Esophagus muscularis mucosa (tissue), 4 donors: Measurements from ENCODE around the gene USP34. TPM values are rescaled to one million over a fixed set of nuclear protein-coding genes. Genes with fewer than 3 reads are reported as not detected.

Experiments used
- DNase-seq: peaks from one replicate; pipeline ENCODE4 v3.0.0-alpha.2; 2017; ENCODE audit errors: extremely low spot score
- H3K27ac ChIP-seq, 4 donors: fragments of 200-600 bp; sonication (generic); replicated peaks in 1 of 4; 1 replicate in 3 of 4; 2 replicates in 1 of 4; pipeline ENCODE4 v1.5.1; 2016 to 2019; ENCODE audit warnings: mild to moderate bottlenecking in 1 of 4
- H3K27me3 ChIP-seq, 4 donors: fragments of 200-600 bp; sonication (generic); one replicate each; pipeline versions ENCODE4 v1.5.1 to v1.6.0; 2016 to 2019
- H3K36me3 ChIP-seq, 4 donors: fragments of 200-600 bp; sonication (generic); one replicate each; pipeline ENCODE4 v1.5.1; 2016 to 2019
- H3K4me1 ChIP-seq, 4 donors: fragments of 200-600 bp; sonication (generic); one replicate each; pipeline ENCODE4 v1.5.1; 2016 to 2019
- H3K4me3 ChIP-seq, 4 donors: fragments of 200-600 bp; sonication (generic); 1 replicate in 2 of 4; 2 replicates in 2 of 4; pipeline ENCODE4 v1.5.1; 2016 to 2019; ENCODE audit warnings: mild to moderate bottlenecking in 4 of 4, moderate library complexity in 1 of 4
- H3K9me3 ChIP-seq, 4 donors: fragments of 200-600 bp; sonication (generic); 1 replicate in 3 of 4; 2 replicates in 1 of 4; pipeline ENCODE4 v1.5.1; 2016 to 2019
- EP300 ChIP-seq: sonication (generic); formaldehyde crosslinking; IDR thresholded peaks from one replicate; pipeline ENCODE4 v1.6.1; 2017; ENCODE audit warnings: antibody characterized with exemption
- POLR2A ChIP-seq: fragments of 450-650 bp; IDR thresholded peaks from one replicate; pipeline ENCODE4 v1.6.1; 2017; ENCODE audit warnings: antibody characterized with exemption, moderate library complexity, mild to moderate bottlenecking, low read depth
- POLR2AphosphoS5 ChIP-seq, 2 donors: sonication (generic); formaldehyde crosslinking; IDR thresholded peaks; one replicate each; pipeline ENCODE4 v1.6.1; 2017; ENCODE audit warnings: antibody characterized with exemption in 2 of 2
- WGBS: methylation state at CpG from one replicate; pipeline ENCODE4 v1.1.5; 2018; 5-methylcytosine and 5-hydroxymethylcytosine counted together
- intact Hi-C: fragments of 100-400 bp; cut with DNase I; formaldehyde crosslinking; loops from one replicate; pipeline ENCODE4 v1.15.1; 2023
- total RNA-seq, 4 donors: library from RNA; depleted of rRNA; stranded (reverse); fragments of >200 nt; gene quantifications; one replicate each; pipeline versions ENCODE4 v1.1.0 to v1.2.1, GENCODE V29; 2016
- TF ChIP-seq, protein P1 (sequence below), 3 experiments: fragments of 200-600 bp in 2 of 3; fragments of 450-650 bp in 1 of 3; sonication (generic) in 2 of 3; IDR thresholded peaks; one replicate each; pipeline ENCODE4 v1.5.1; 2017 to 2019; ENCODE audit warnings: antibody characterized with exemption in 3 of 3, mild to moderate bottlenecking in 2 of 3, moderate library complexity in 1 of 3

The USP34 gene
- total RNA-seq, 4 donors from 2014 or later, result 124 to 137 (median 129) TPM

- intact Hi-C loops, result no loop called here
- WGBS, result 92% methylated on average over 1 of the region's 1 CpG
- Histone ChIP-seq H3K9me3 (no peaks in the 10 kb centered on the region), H3K4me3 (no peak overlapping the region), H3K36me3 (peaks cover 18 to 78% (median 34%) of the 10 kb centered on the region in 4 donors), H3K27ac (no peak overlapping the region), H3K27me3 (no peaks in the 10 kb centered on the region), H3K4me1 (no peaks in the 10 kb centered on the region)
- TF ChIP-seq EP300 (no peak), POLR2A (no peak), POLR2AphosphoS5 (IDR thresholded peaks at IDR 0.05) (no peak)
- TF ChIP-seq, protein P1, sequence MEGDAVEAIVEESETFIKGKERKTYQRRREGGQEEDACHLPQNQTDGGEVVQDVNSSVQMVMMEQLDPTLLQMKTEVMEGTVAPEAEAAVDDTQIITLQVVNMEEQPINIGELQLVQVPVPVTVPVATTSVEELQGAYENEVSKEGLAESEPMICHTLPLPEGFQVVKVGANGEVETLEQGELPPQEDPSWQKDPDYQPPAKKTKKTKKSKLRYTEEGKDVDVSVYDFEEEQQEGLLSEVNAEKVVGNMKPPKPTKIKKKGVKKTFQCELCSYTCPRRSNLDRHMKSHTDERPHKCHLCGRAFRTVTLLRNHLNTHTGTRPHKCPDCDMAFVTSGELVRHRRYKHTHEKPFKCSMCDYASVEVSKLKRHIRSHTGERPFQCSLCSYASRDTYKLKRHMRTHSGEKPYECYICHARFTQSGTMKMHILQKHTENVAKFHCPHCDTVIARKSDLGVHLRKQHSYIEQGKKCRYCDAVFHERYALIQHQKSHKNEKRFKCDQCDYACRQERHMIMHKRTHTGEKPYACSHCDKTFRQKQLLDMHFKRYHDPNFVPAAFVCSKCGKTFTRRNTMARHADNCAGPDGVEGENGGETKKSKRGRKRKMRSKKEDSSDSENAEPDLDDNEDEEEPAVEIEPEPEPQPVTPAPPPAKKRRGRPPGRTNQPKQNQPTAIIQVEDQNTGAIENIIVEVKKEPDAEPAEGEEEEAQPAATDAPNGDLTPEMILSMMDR (IDR thresholded peaks at IDR 0.05), result no peak
- no peak for DNase-seq
These were observed 187.3 kb downstream of the USP34 start for GRCh38 chr2:61283443-61284160.

GRCh38 chr2:61282104-61282590 is 188.7 kb downstream of the USP34 start:
- no peaks in the 10 kb centered on the region for H3K4me1 ChIP-seq
- TF ChIP-seq EP300, result no peak
- no peak for TF ChIP-seq POLR2A
- no peak for TF ChIP-seq POLR2AphosphoS5 (IDR thresholded peaks at IDR 0.05)
- TF ChIP-seq, protein P1 (IDR thresholded peaks at IDR 0.05), result no peak
- 97% methylated on average over 6 of the region's 6 CpGs for WGBS

GRCh38 chr2:61281321-61281720 is 189.6 kb downstream of the USP34 start:
- Histone ChIP-seq H3K27ac (no peak overlapping the region), H3K27me3 (no peaks in the 10 kb centered on the region), H3K9me3 (no peaks in the 10 kb centered on the region), H3K4me1 (no peaks in the 10 kb centered on the region), H3K4me3 (no peak overlapping the region), H3K36me3 (peaks cover 14 to 77% (median 45%) of the 10 kb centered on the region in 4 donors)
- intact Hi-C loops, result no loop called here
- TF ChIP-seq EP300, result no peak
- no peak for TF ChIP-seq POLR2AphosphoS5 (IDR thresholded peaks at IDR 0.05)
- TF ChIP-seq, protein P1 (IDR thresholded peaks at IDR 0.05), result no peak
- TF ChIP-seq POLR2A, result no peak
- DNase-seq, result no peak
- WGBS, result 86% methylated on average over 3 of the region's 3 CpGs

More at GRCh38 chr2:61282104-61282590, 188.7 kb downstream of the USP34 start:
- H3K27me3 ChIP-seq, result no peaks in the 10 kb centered on the region
- no peak for DNase-seq
- H3K27ac ChIP-seq, result no peak overlapping the region
- H3K9me3 ChIP-seq, result no peaks in the 10 kb centered on the region
- intact Hi-C loops, result no loop called here
- no peak overlapping the region for H3K4me3 ChIP-seq
- peaks cover 18 to 75% (median 42%) of the 10 kb centered on the region in 4 donors for H3K36me3 ChIP-seq

DNA sequence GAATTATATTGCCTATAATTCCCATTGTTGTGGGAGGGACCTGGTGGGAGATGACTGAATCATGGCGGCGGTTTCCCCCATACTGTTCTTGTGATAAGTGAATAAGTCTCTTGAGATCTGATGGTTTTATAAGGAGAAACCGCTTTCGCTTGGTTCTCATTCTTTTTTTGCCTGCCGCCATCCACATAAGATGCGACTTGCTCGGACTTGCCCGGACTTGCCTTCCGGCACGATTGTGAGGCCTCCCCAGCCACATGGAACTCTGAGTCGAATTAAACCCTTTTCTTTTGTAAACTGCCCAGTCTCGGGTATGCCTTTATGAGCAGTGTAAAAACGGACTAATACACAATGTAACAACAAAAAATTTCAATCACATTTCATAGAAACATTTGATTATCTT is 193.1 kb downstream of the USP34 start:
- WGBS, result 96% methylated on average over 13 of the region's 13 CpGs
- Histone ChIP-seq H3K27me3 (no peaks in the 10 kb centered on the region), H3K4me3 (no peak overlapping the region), H3K9me3 (no peaks in the 10 kb centered on the region), H3K36me3 (peaks cover 14 to 82% (median 58%) of the 10 kb centered on the region in 4 donors), H3K27ac (no peak overlapping the region), H3K4me1 (no peaks in the 10 kb centered on the region)
- no peak for DNase-seq
- TF ChIP-seq EP300, result no peak
- TF ChIP-seq POLR2AphosphoS5 (IDR thresholded peaks at IDR 0.05), result no peak
- no peak for TF ChIP-seq POLR2A
- TF ChIP-seq, protein P1 (IDR thresholded peaks at IDR 0.05), result no peak
- intact Hi-C loops, result no loop called here
